DMS153 treated with DMSO at 0.1 percent for 48 hours (cell line): ENCODE measurements around the gene G6PD.

Experiments used
- DNase-seq: peaks from one replicate; lab custom pipeline; 2025; ENCODE audit not compliant: unreplicated experiment; lab: John Stamatoyannopoulos, UW

The G6PD gene

GRCh38 chrX:154488336-154489075 is 58.1 kb downstream of the G6PD start:
- no peak for DNase-seq

GRCh38 chrX:154487518-154488290 is 58.9 kb downstream of the G6PD start:
- DNase-seq: no peak

GRCh38 chrX:154486396-154487207 is 60.0 kb downstream of the G6PD start, which contains the start of gene UBL4A:
Gene UBL4A (minus strand): TSS chrX:154486615. CDS start chrX:154486584, 31 bp downstream.
- DNase-seq: no peak

- no peak for DNase-seq
Measured at GRCh38 chrX:154486052-154486395, 60.6 kb downstream of the G6PD start.

GRCh38 chrX:154485150-154486051 is 61.2 kb downstream of the G6PD start:
- DNase-seq: no peak

- DNase-seq: no peak
Measured at GRCh38 chrX:154484255-154485149, 62.1 kb downstream of the G6PD start.

GRCh38 chrX:154483325-154483724 is 63.3 kb downstream of the G6PD start:
- no peak for DNase-seq

GRCh38 chrX:154482786-154483185 is 63.9 kb downstream of the G6PD start:
- no peak for DNase-seq

- no peak for DNase-seq
Measured at GRCh38 chrX:154481911-154482601, 64.6 kb downstream of the G6PD start.
